GM20431 (cell line): Measurements from ENCODE around the gene RPS6KA3.
"Not testable (repeated sequence)": the region's sequence is repeated elsewhere in the genome, so short reads cannot be mapped to it uniquely, and the experiment has no call there.

Experiments used
- in situ Hi-C: fragments of 300-500 bp; cut with MseI, MboI; formaldehyde crosslinking; loops from one replicate; pipeline ENCODE4 v1.15.0; 2020; ENCODE audit warnings: low sequenced_read_pairs; ENCODE audit not compliant: unreplicated experiment

Gene RPS6KA3

GRCh38 chrX:20265726-20266681, 705 bp downstream of the RPS6KA3 start:
- in situ Hi-C loops = no loop called here

- in situ Hi-C loops = no loop called here
Observed at GRCh38 chrX:20265221-20265725, 1.4 kb downstream of the RPS6KA3 start.

DNA sequence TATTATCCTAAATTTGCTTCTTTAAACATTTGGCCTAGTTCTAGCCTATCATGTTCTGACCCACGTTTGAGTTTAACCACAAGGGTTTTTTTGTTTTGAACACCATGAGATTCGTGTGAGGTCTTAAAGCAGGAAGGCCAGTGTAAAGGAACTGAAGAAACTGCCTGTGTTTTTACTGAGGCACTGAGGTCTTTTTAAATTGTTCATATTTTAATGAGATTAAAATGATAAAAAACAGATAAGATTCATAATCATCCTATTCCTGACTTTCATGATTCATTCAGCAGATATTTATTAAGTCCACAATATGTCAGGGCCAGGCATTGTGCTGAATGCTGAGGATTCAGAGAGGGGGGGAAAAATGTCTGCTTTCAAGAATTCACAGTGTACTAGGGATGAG, 3.2 kb downstream of the RPS6KA3 start:
- in situ Hi-C loops = no loop called here

- in situ Hi-C loops = no loop called here
Observed at GRCh38 chrX:20260885-20261284, 5.8 kb downstream of the RPS6KA3 start.

DNA sequence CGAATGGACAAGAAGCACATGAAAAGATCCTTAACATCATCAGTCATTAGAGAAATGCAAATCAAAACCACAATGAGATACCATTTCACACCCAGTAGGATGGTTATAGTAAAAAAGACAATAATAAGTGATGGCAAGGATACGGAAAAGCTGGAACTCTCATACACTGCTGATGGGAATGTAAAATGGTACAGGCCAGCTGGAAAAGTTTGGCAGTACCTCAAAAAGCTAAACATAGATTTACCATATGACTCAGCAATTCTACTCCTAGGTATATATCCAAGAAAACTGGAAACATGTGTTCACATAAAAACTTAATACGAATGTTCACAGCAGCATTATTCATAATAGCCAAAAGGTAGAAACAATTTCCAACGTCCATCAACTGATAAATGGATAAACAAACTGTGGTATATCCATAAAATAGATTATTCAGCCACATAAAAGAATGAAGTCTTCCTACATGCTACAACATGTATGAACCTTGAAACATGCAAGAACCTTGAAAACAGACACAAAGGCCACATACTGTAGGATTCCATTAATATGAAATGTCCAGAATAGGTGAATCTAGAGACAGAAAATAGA, 11.9 kb downstream of the RPS6KA3 start:
- in situ Hi-C loops = no loop called here

DNA sequence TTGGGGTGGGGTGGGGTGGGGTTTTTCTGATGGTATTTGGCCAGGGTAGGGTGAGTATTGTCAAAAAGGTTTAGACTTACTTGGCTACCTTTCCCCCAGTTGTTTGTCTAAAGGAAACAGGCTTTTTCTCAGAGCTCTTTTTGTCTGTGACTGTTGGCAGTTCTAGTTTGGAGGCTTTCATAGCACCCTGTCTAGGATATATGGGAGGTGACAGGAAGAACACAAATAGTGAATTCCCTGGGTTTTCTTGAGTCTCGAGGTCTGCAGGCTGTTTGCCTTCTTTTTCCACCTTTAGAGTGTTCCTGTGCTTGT, 13.5 kb downstream of the RPS6KA3 start:
- in situ Hi-C loops = no loop called here

DNA sequence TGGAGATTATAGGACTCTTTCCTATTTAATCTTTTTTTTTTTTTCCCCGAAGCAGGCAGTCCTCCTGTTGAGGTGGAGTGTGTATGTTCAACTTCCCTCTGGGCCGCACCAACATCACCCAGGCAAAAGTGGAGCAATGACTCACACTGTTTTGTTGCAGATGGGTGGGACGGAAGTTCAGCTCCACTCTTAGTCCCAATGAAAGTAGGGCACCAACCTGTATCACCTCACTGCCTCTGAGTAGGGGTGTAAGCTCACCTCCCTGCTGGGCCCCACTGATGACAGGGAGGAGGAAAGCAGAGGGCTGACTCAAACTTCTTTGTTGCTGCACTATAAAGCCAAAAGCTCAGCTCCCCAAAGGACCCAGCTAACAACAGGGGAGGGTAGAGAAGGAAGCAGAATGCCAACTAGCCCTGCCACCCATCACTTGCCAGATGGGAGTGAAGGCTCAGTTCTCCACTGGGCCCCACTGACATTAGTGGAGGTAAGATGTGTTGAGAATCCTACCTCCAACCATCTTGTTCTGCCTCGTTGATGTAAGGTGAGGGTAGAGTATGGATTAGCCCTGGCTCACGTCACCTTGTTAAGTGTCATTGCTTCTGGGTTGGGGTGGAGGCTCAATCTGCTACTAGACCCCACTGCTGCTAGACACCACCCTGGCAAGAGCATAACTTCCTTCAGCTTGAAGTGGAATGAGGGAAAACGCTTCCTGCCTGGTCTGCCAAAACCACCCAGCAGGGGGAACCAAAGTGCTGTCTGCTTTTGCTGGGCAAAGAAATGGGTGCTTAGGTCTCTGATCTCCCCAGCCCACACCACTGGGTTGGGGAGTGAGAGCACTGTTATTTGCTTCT, 14.1 kb downstream of the RPS6KA3 start:
- in situ Hi-C loops = no loop called here

GRCh38 chrX:20251691-20252090, 15.0 kb downstream of the RPS6KA3 start:
- in situ Hi-C loops = no loop called here

DNA sequence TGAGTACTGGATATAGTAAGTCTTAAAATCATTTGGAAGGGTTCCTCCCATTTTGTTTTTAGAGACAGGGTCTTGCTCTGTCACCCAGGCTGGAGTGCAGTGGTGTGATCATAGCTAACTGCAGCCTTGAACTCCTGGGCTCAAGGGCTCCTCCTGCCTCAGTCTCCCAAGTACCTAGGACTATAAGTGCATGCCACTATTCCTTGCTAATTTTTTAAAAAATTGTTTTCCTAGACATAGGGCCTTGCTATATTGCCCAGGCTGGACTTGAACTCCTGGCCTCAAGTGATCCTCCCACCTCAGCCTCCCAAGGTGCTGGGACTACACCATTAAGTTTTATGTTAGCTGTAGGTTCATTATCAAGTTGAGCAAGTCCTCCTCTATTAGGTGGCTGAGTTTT, 16.6 kb downstream of the RPS6KA3 start:
- in situ Hi-C loops = not testable (repeated sequence)

- in situ Hi-C loops = no loop called here
Observed at GRCh38 chrX:20248592-20249192, 18.0 kb downstream of the RPS6KA3 start.

GRCh38 chrX:20244931-20245330, 21.8 kb downstream of the RPS6KA3 start:
- in situ Hi-C loops = no loop called here

GRCh38 chrX:20240201-20240600, 26.5 kb downstream of the RPS6KA3 start:
- in situ Hi-C loops = no loop called here

DNA sequence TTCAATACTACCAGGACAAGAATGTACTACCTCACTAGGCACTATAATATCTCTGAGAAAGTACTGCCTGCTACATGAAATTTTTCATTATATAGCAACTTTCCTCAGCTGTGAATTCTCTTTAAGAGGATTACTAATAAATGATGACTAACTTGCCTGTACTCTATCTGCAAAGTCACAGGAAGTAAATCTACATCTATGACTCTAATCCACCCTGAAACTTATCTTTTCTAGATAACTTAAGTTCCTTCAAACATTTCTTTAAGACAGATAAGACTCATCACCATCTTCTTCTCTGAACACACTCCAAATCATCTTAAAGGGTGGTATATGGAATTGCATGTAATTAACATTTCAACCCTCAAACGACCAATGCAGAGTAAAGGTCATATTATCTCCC, 28.8 kb downstream of the RPS6KA3 start:
- in situ Hi-C loops = no loop called here

GRCh38 chrX:20235755-20236154, 31.0 kb downstream of the RPS6KA3 start:
- in situ Hi-C loops = no loop called here

GRCh38 chrX:20233336-20233735, 33.4 kb downstream of the RPS6KA3 start:
- in situ Hi-C loops = no loop called here

- in situ Hi-C loops = no loop called here
Observed at GRCh38 chrX:20231598-20231997, 35.1 kb downstream of the RPS6KA3 start.

- in situ Hi-C loops = no loop called here
Observed at GRCh38 chrX:20230406-20230805, 36.3 kb downstream of the RPS6KA3 start.

- in situ Hi-C loops = no loop called here
Observed at GRCh38 chrX:20229155-20229554, 37.6 kb downstream of the RPS6KA3 start.

- in situ Hi-C loops = no loop called here
Observed at GRCh38 chrX:20228245-20228644, 38.5 kb downstream of the RPS6KA3 start.

DNA sequence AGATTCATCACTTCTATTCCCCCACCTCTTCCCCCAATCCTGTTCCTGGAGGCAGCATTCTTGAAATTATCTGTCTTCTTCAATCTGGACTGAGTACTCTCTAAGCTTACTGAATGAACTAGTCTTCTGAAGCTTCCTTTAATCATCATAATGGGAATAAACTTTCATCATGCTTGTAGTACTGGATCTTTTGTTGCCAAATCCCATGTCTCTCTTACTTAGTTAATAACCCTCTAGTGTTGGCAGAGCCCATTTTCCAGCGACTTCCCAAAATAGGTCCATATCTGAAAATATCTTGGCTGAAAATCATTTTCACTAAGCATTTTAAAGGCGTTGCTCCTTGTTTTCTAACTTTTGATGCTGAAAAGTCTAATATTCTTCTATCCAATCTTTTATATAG, 39.6 kb downstream of the RPS6KA3 start:
- in situ Hi-C loops = no loop called here
